ENCODE measurements around the gene NUMBL. TPM values are rescaled to one million over a fixed set of nuclear protein-coding genes. Genes with fewer than 3 reads are reported as not detected.
A peak's percentile ranks its signal among the peaks of the same experiment; 100 is the strongest.

NUMBL gene
- total and polyA plus RNA-seq, 2 of the 13 experiments (the other 11 are each of a cell fraction or from before 2014, with no cell fraction given): 0.49 to 2.3 TPM

- no peak for DNase-seq (ENCODE audit: low spot score)
- Histone ChIP-seq H3K36me3 (replicated peaks in 1 of 2; ENCODE audit: control insufficient read depth in 1 of 2, insufficient read depth in 2 of 2, low read length in 2 of 2) (peaks cover 12 to 52% of the 10 kb centered on the region in 2 experiments; a peak in 4 of 5 replicates), H3K4me1 (ENCODE audit: insufficient read depth, low read length) (peaks cover 33% of the 10 kb centered on the region), H3K27me3 (ENCODE audit: control insufficient read depth in 1 of 2, insufficient read depth in 2 of 2, low read length in 2 of 2) (no peaks in the 10 kb centered on the region), H3K9ac (ENCODE audit: insufficient read depth, low read depth, low read length) (no peak overlapping the region), H3K4me2 (ENCODE audit: low read depth, low read length) (no peak overlapping the region), H4K20me1 (ENCODE audit: insufficient read depth, low read length) (0 out of 2 replicates have a peak, but pooled peaks cover 4% of the 10 kb centered on the region), H2AFZ (ENCODE audit: low read length) (no peak overlapping the region), H3K79me2 (ENCODE audit: insufficient read depth, low read length) (peaks cover 36% of the 10 kb centered on the region), H3K9me3 (ENCODE audit: low read length) (no peaks in the 10 kb centered on the region), H3K27ac (ENCODE audit: extremely low read length, insufficient read depth, low read length) (no peak overlapping the region), H3K4me3 (replicated peaks in 1 of 3; ENCODE audit: insufficient read depth in 1 of 3, low read depth in 2 of 3, low read length in 3 of 3) (no peak overlapping the region)
- ChIA-PET POLR2A (interaction anchor here (0.6 kb wide), 1 partner anchor 30 kb away, joined by 3 read pairs; no protein-coding TSS in a partner anchor), CTCF (ENCODE audit: low intra/inter-chr PET ratio, low total read pairs) (no interaction called here)
- intact Hi-C loops (cut with micrococcal nuclease; ENCODE audit: unreplicated experiment): no loop called here
- TF ChIP-seq, protein P1, sequence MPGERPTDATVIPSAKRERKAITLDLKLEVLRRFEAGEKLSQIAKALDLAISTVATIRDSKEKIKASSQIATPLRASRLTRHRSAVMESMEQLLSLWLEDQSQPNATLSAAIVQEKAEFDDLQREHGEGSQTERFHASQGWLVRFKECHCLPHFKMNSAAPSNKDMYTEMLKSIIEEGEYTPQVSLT (CRISPR knock-in tag; IDR thresholded peaks at IDR 0.05; ENCODE audit: borderline replicate concordance, low read depth): no peak
- no peak for TF ChIP-seq PRPF4 (IDR thresholded peaks at IDR 0.05; ENCODE audit: low read depth, low read length, poor library complexity, severe bottlenecking)
- no peak for TF ChIP-seq ZNF672 (CRISPR knock-in tag; IDR thresholded peaks at IDR 0.05)
- in situ Hi-C loops (cut with HindIII; ENCODE audit: extremely low pct_ligation_motif_present, low pct_unique_long_range_greater_than_20kb): no loop called here
- no peak for FAIRE-seq
- no peak for ATAC-seq
- BruUV-seq (replicated peaks): no TSS peak
- 92% methylated on average over 4 of the region's 4 CpGs for WGBS (ENCODE audit: low lambda C conversion rate)
Measured at GRCh38 chr19:40724315-40724714, 33.9 kb upstream of the NUMBL start.

GRCh38 chr19:40723661-40724254 is 33.3 kb upstream of the NUMBL start:
- H4K20me1 ChIP-seq (ENCODE audit: insufficient read depth, low read length): 0 out of 2 replicates have a peak, but pooled peaks cover 4% of the 10 kb centered on the region
- intact Hi-C loops (cut with micrococcal nuclease; ENCODE audit: unreplicated experiment): no loop called here
- in situ Hi-C loops (cut with HindIII; ENCODE audit: extremely low pct_ligation_motif_present, low pct_unique_long_range_greater_than_20kb): no loop called here
- H3K79me2 ChIP-seq (ENCODE audit: insufficient read depth, low read length): peaks cover 41% of the 10 kb centered on the region
- no peaks in the 10 kb centered on the region for H3K9me3 ChIP-seq (ENCODE audit: low read length)
- no peak for DNase-seq (ENCODE audit: low spot score)
- CTCF ChIA-PET (ENCODE audit: low intra/inter-chr PET ratio, low total read pairs): no interaction called here
- peaks cover 12 to 48% of the 10 kb centered on the region in 2 experiments; a peak in 4 of 5 replicates for H3K36me3 ChIP-seq (replicated peaks in 1 of 2; ENCODE audit: control insufficient read depth in 1 of 2, insufficient read depth in 2 of 2, low read length in 2 of 2)
- 97% methylated on average over 5 of the region's 5 CpGs for WGBS (ENCODE audit: low lambda C conversion rate)
- peak; percentile 98 for TF ChIP-seq ZNF12 (CRISPR knock-in tag; IDR thresholded peaks at IDR 0.05)
- TF ChIP-seq HNF4A (CRISPR knock-in tag; IDR thresholded peaks at IDR 0.05): no peak
- H3K4me1 ChIP-seq (ENCODE audit: insufficient read depth, low read length): peaks cover 34% of the 10 kb centered on the region
- FAIRE-seq: no peak
- ATAC-seq: no peak
- no peak overlapping the region for H2AFZ ChIP-seq (ENCODE audit: low read length)
- H3K27me3 ChIP-seq (ENCODE audit: control insufficient read depth in 1 of 2, insufficient read depth in 2 of 2, low read length in 2 of 2): no peaks in the 10 kb centered on the region
- H3K4me3 ChIP-seq (replicated peaks in 1 of 3; ENCODE audit: insufficient read depth in 1 of 3, low read depth in 2 of 3, low read length in 3 of 3): no peak overlapping the region
- H3K4me2 ChIP-seq (ENCODE audit: low read depth, low read length): no peak overlapping the region
- no peak overlapping the region for H3K9ac ChIP-seq (ENCODE audit: insufficient read depth, low read depth, low read length)
- POLR2A ChIA-PET: no interaction called here
- no TSS peak for BruUV-seq (replicated peaks)
- H3K27ac ChIP-seq (ENCODE audit: extremely low read length, insufficient read depth, low read length): no peak overlapping the region

Data from HepG2 (cell line).